IMR-90 (cell line): ENCODE measurements around the gene ATRX. TPM values are rescaled to one million over a fixed set of nuclear protein-coding genes. Genes with fewer than 3 reads are reported as not detected.
"Not testable (repeated sequence)": the region's sequence is repeated elsewhere in the genome, so short reads cannot be mapped to it uniquely, and the experiment has no call there.

ENCODE experiments used
- ATAC-seq: fragments of 200-7000 bp; cut with Tn5 transposase; 2 replicates; pipeline ENCODE4 v1.9.1; 2020; ENCODE audit warnings: low read depth, mild to moderate bottlenecking, moderate library complexity
- BruUV-seq: library from RNA; stranded (reverse); fragments of 400-500 nt; replicated peaks from 2 replicates; lab custom pipeline; 2021; lab: Mats Ljungman, UMichigan
- CTCF ChIA-PET: fragments of 300-600 bp; formaldehyde crosslinking; extraction: SDS; loops from one replicate; lab custom pipeline; 2021; ENCODE audit warnings: antibody characterized with exemption; lab: Yijun Ruan, JAX
- POLR2A ChIA-PET: fragments of 300-600 bp; sonication (Branson Sonifier 250); formaldehyde crosslinking; loops from one replicate; lab custom pipeline; 2022; ENCODE audit warnings: antibody characterized with exemption; ENCODE audit not compliant: unreplicated experiment; lab: Charles Lee
- DNase-seq: peaks from one replicate; pipeline ENCODE4 v3.0.0; 2013
- H2AFZ ChIP-seq: replicated peaks from 2 replicates; pipeline ENCODE3; 2013; ENCODE audit warnings: low read length, mild to moderate bottlenecking; ENCODE audit not compliant: poor library complexity
- H2AK5ac ChIP-seq: 2 replicates; pipeline ENCODE4 v1.6.1; 2013; ENCODE audit warnings: low read depth, low read length, inconsistent platforms
- H2AK9ac ChIP-seq: replicated peaks from 2 replicates; pipeline ENCODE3; 2013; ENCODE audit warnings: mild to moderate bottlenecking, low read depth, low read length, moderate library complexity; ENCODE audit not compliant: poor library complexity
- H2BK120ac ChIP-seq: 2 replicates; pipeline ENCODE4 v1.6.1; 2013; ENCODE audit warnings: low read depth, low read length, inconsistent platforms
- H2BK15ac ChIP-seq: 3 replicates; pipeline ENCODE4 v1.6.1; 2013; ENCODE audit warnings: low read depth, low read length, inconsistent platforms
- H2BK20ac ChIP-seq: 2 replicates; pipeline ENCODE4 v1.6.1; 2013; ENCODE audit warnings: low read depth, mild to moderate bottlenecking, inconsistent platforms, low read length, moderate library complexity
- H2BK5ac ChIP-seq: 2 replicates; pipeline ENCODE4 v1.6.1; 2013; ENCODE audit warnings: mild to moderate bottlenecking, low read depth, low read length, inconsistent platforms; ENCODE audit not compliant: poor library complexity, severe bottlenecking
- H3K14ac ChIP-seq: replicated peaks from 2 replicates; pipeline ENCODE4 v1.6.1; 2013; ENCODE audit warnings: low read depth, low read length, inconsistent platforms
- H3K18ac ChIP-seq: 2 replicates; pipeline ENCODE4 v1.6.1; 2013; ENCODE audit warnings: low read depth, low read length, control low read depth
- H3K23ac ChIP-seq: 2 replicates; pipeline ENCODE4 v1.6.1; 2013; ENCODE audit warnings: low read depth, low read length, inconsistent platforms
- H3K27ac ChIP-seq: 2 replicates; pipeline ENCODE4 v1.5.1; 2013; ENCODE audit warnings: mild to moderate bottlenecking, control low read depth, low read length; ENCODE audit not compliant: insufficient read depth
- H3K27me3 ChIP-seq: 2 replicates; pipeline ENCODE4 v1.6.1; 2013; ENCODE audit warnings: low read length; ENCODE audit not compliant: control insufficient read depth, insufficient read depth
- H3K36me3 ChIP-seq: 2 replicates; pipeline ENCODE4 v1.6.1; 2013; ENCODE audit warnings: low read length, mixed read lengths; ENCODE audit not compliant: control insufficient read depth, insufficient read depth
- H3K4ac ChIP-seq: 2 replicates; pipeline ENCODE4 v1.6.1; 2013; ENCODE audit warnings: low read depth, low read length, inconsistent platforms
- H3K4me1 ChIP-seq: 2 replicates; pipeline ENCODE4 v1.6.1; 2013; ENCODE audit warnings: low read length, mixed read lengths; ENCODE audit not compliant: control insufficient read depth, insufficient read depth
- H3K4me2 ChIP-seq: 2 replicates; pipeline ENCODE4 v1.6.1; 2013; ENCODE audit warnings: low read depth, mild to moderate bottlenecking, control low read depth, low read length, moderate library complexity
- H3K4me3 ChIP-seq: 2 replicates; pipeline ENCODE4 v1.5.1; 2013; ENCODE audit warnings: low read depth, mild to moderate bottlenecking, control low read depth, low read length, moderate library complexity; ENCODE audit not compliant: insufficient read depth
- H3K56ac ChIP-seq: 2 replicates; pipeline ENCODE4 v1.6.1; 2013; ENCODE audit warnings: low read length, inconsistent platforms; ENCODE audit not compliant: insufficient read depth; ENCODE audit errors: extremely low read depth
- H3K79me1 ChIP-seq, 2 experiments: 2 replicates each; pipeline ENCODE4 v1.6.1; 2013; ENCODE audit warnings: low read length in 2 of 2, inconsistent platforms in 1 of 2, low read depth in 1 of 2
- H3K9ac ChIP-seq: 2 replicates; pipeline ENCODE4 v1.6.1; 2013; ENCODE audit warnings: low read depth, low read length, control low read depth
- H3K9me1 ChIP-seq: 2 replicates; pipeline ENCODE4 v1.6.1; 2013; ENCODE audit warnings: low read length, inconsistent platforms; ENCODE audit not compliant: insufficient read depth
- H3K9me3 ChIP-seq: 2 replicates; pipeline ENCODE4 v1.6.1; 2013; ENCODE audit warnings: low read length; ENCODE audit not compliant: control insufficient read depth, insufficient read depth
- H4K20me1 ChIP-seq: 2 replicates; pipeline ENCODE4 v1.6.1; 2013; ENCODE audit warnings: low read length, inconsistent platforms; ENCODE audit not compliant: insufficient read depth
- H4K5ac ChIP-seq: 2 replicates; pipeline ENCODE4 v1.6.1; 2013; ENCODE audit warnings: mild to moderate bottlenecking, low read depth, low read length, control low read depth
- H4K8ac ChIP-seq, 2 experiments: 2 replicates each; pipeline ENCODE4 v1.6.1; 2013; ENCODE audit warnings: low read depth in 2 of 2, low read length in 2 of 2, control low read depth in 1 of 2, inconsistent platforms in 1 of 2
- H4K91ac ChIP-seq: 2 replicates; pipeline ENCODE4 v1.6.1; 2013; ENCODE audit warnings: low read depth, low read length, inconsistent platforms; ENCODE audit not compliant: insufficient read depth
- WGBS, 2 experiments: methylation state at CpG; one replicate each; pipeline versions ENCODE4 v1.1.5 to v1.1.7; 2013; ENCODE audit warnings: missing lambda C conversion rate in 2 of 2; ENCODE audit not compliant: insufficient read length in 1 of 2; ENCODE audit errors: extremely low coverage in 2 of 2; 5-methylcytosine and 5-hydroxymethylcytosine counted together
- dilution Hi-C: fragments of 300-500 bp; cut with HindIII; formaldehyde crosslinking; loops from one replicate; pipeline ENCODE4 v1.14.3; 2018; ENCODE audit warnings: low sequenced_read_pairs; ENCODE audit not compliant: unreplicated experiment
- in situ Hi-C: fragments of 300-500 bp; cut with MboI; formaldehyde crosslinking; loops from 3 replicates; pipeline ENCODE4 v1.14.3; 2019; ENCODE audit warnings: low sequenced_read_pairs, inconsistent platforms, mixed read lengths
- intact Hi-C: fragments of 100-400 bp; cut with micrococcal nuclease; formaldehyde crosslinking; loops from 2 replicates; pipeline ENCODE4 v1.10.0; 2022
- polyA plus RNA-seq, 3 experiments: library from polyadenylated mRNA; depleted of rRNA; stranded (reverse); fragments of >200 nt; gene quantifications; 2 replicates each; pipeline ENCODE4 v1.2.3, GENCODE V29; 2012; ENCODE audit warnings: low replicate concordance in 1 of 3
- total RNA-seq: library from RNA; depleted of rRNA; stranded (reverse); fragments of >200 nt; gene quantifications from 2 replicates; pipeline ENCODE4 v1.2.3, GENCODE V29; 2012

ATRX gene
- total and polyA plus RNA-seq, 2 of the 4 experiments (the other 2 are of a cell fraction) = 20.7 to 73.8 TPM

GRCh38 chrX:77539778-77540177 is 246.2 kb downstream of the ATRX start:
- CTCF ChIA-PET, H3K4ac ChIP-seq, H2BK120ac ChIP-seq, H3K27me3 ChIP-seq, H2AK5ac ChIP-seq, POLR2A ChIA-PET, H3K9me3 ChIP-seq, H2AFZ ChIP-seq, H3K27ac ChIP-seq, in situ Hi-C loops, H2BK5ac ChIP-seq, BruUV-seq, dilution Hi-C loops, H3K9ac ChIP-seq, intact Hi-C loops, H3K4me3 ChIP-seq, H3K79me1 ChIP-seq, H3K36me3 ChIP-seq, H3K23ac ChIP-seq, H3K56ac ChIP-seq, H2AK9ac ChIP-seq, H3K4me2 ChIP-seq, H3K4me1 ChIP-seq, H2BK15ac ChIP-seq, H4K5ac ChIP-seq, H3K18ac ChIP-seq, DNase-seq, H4K91ac ChIP-seq, H4K8ac ChIP-seq, H2BK20ac ChIP-seq, H3K9me1 ChIP-seq, H3K14ac ChIP-seq, ATAC-seq, H4K20me1 ChIP-seq: not testable (repeated sequence)
- no CpG with 5 or more reads among the region's 2 CpGs for WGBS, 2 experiments

- H2AK5ac ChIP-seq, H3K56ac ChIP-seq, BruUV-seq, H3K4ac ChIP-seq, H3K9me3 ChIP-seq, H3K27me3 ChIP-seq, H3K9me1 ChIP-seq, CTCF ChIA-PET, H3K23ac ChIP-seq, H3K18ac ChIP-seq, in situ Hi-C loops, dilution Hi-C loops, H2BK15ac ChIP-seq, H2BK5ac ChIP-seq, POLR2A ChIA-PET, H4K8ac ChIP-seq, H3K4me3 ChIP-seq, H2AK9ac ChIP-seq, intact Hi-C loops, H3K27ac ChIP-seq, H3K79me1 ChIP-seq, H4K91ac ChIP-seq, H2AFZ ChIP-seq, H4K5ac ChIP-seq, H3K36me3 ChIP-seq, H3K4me1 ChIP-seq, H3K9ac ChIP-seq, H2BK120ac ChIP-seq, H3K4me2 ChIP-seq, H3K14ac ChIP-seq, H2BK20ac ChIP-seq, ATAC-seq, H4K20me1 ChIP-seq: not testable (repeated sequence)
- DNase-seq = peak; percentile 10
- no CpG with 5 or more reads among the region's 2 CpGs for WGBS, 2 experiments
Observed at GRCh38 chrX:77531261-77531660, 254.8 kb downstream of the ATRX start.
